ENCODE data around the gene MRPS18C.

DNA sequence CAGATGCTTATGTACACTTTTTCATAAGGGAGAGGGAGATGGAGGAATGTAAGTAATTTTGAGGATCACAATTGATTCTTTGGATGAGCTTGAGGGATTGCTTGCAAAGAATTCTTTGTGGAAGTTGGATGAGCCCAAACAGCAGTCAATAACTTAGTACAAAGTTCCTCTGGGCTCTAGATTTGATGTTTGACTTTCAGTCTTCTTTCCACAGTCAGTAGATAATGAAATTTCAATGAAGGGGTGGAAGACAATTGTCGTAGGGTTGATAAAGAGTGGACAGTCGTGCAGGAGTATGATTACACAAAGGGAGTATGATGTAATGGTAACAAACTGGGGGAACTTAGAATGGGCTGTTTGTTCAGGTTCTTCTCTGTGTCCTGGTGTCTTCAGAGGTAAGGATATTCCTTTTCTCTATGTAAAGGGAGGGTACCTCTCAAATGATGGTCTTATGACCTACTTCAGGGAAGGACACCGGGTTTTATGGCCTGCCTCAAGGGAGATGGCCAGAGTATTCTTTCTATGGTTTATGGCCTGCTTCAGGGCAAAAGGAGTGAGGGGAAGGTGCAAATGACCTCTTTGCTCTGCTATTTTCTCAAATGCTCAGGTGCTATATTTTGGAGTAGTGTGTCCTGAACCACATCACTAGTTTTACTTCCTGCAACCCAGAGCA, 30.7 kb downstream of the MRPS18C start:
- TF ChIP-seq POLR2A (IDR thresholded peaks at IDR 0.05) (no peak), CTCF (IDR thresholded peaks at IDR 0.05) (no peak)

Data from prostate gland (tissue), 2 donors.